22Rv1 (cell line): ENCODE results near the gene TGFBRAP1.

Experiments used
- H3K27ac ChIP-seq: fragments of 450-650 bp; 2 replicates; pipeline ENCODE4 v1.5.1; 2017
- ZFX ChIP-seq: fragments of 450-650 bp; IDR thresholded peaks from 2 replicates; pipeline ENCODE4 v1.6.1; 2017; ENCODE audit warnings: antibody characterized with exemption, borderline replicate concordance
- TF ChIP-seq, protein P1 (sequence below): fragments of 450-650 bp; IDR thresholded peaks from 2 replicates; pipeline ENCODE4 v1.5.1; 2017; ENCODE audit warnings: mild to moderate bottlenecking

TGFBRAP1 gene

DNA sequence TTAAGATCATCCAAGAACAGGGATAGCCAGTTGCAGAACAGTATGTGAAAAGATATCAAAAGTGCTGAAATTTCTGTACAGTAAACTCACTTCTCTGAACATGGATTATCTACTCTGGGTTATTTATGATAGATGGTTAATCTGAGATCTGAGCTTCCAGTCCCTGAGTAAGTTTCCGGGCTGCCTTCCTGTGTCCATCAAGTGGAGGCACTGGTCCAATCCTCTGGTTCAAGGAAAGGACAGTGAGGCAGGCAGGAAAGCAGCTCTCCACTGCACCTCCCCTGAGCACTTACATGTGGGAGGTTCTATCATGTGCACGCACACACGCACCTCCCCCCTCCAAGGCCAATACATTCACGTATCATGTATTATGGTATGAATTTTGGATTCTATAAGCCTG, 55.5 kb downstream of the TGFBRAP1 start:
- TF ChIP-seq, protein P1, sequence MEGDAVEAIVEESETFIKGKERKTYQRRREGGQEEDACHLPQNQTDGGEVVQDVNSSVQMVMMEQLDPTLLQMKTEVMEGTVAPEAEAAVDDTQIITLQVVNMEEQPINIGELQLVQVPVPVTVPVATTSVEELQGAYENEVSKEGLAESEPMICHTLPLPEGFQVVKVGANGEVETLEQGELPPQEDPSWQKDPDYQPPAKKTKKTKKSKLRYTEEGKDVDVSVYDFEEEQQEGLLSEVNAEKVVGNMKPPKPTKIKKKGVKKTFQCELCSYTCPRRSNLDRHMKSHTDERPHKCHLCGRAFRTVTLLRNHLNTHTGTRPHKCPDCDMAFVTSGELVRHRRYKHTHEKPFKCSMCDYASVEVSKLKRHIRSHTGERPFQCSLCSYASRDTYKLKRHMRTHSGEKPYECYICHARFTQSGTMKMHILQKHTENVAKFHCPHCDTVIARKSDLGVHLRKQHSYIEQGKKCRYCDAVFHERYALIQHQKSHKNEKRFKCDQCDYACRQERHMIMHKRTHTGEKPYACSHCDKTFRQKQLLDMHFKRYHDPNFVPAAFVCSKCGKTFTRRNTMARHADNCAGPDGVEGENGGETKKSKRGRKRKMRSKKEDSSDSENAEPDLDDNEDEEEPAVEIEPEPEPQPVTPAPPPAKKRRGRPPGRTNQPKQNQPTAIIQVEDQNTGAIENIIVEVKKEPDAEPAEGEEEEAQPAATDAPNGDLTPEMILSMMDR = no peak
- no peak for TF ChIP-seq ZFX
- H3K27ac ChIP-seq = no peak overlapping the region

DNA sequence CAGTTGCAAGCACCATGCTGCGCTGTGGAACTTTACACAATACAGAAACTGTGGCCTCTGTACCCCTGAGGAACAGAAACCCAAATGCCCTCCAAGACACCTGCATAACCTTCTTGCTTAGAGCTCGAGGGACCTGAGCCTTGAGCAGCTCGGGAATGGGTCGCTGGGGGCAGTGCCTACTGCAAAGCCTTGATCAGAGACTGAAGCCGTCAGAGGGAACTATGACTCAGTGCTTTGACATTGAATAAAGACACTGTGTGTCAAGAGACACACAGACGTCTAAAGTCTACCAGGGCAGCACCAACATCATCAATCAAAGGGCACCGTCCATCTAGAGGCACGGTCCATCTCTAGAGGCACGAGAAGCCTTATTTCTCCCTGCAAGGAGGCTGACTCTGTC, 57.4 kb downstream of the TGFBRAP1 start:
- TF ChIP-seq, protein P1 = no peak
- no peak for TF ChIP-seq ZFX
- no peak overlapping the region for H3K27ac ChIP-seq

DNA sequence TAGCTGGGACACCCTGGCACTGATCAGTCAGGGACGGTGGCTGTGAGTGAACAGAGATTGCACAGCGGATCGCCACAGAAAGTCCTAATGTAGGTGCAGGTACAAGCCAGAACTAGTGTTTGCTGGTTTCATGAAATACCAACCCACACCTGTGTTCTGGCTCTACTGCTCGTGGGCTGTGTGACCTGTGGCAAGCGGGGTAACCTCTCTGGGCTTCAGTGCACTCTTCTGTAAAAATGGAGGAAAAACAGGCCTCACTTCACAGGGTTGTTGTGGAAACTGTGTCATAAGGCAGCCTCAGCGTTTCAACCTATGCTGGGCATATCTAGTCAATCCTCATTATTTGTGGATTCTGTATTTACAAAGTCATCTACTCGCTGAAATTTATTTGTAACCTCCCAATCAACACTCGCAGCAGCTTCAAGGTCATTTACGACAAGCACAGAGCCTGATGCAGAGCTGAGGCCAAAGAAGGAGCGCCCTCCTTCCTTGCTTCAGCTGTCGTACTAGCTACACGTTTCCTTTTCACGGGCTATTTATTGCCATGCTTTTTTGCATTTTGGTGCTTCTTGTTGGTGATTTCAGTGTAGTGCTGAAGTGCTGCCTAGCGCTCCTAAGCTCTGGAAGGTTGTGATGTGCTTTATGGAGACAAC, 58.0 kb downstream of the TGFBRAP1 start:
- H3K27ac ChIP-seq = no peak overlapping the region
- TF ChIP-seq ZFX = no peak
- TF ChIP-seq, protein P1 = no peak

DNA sequence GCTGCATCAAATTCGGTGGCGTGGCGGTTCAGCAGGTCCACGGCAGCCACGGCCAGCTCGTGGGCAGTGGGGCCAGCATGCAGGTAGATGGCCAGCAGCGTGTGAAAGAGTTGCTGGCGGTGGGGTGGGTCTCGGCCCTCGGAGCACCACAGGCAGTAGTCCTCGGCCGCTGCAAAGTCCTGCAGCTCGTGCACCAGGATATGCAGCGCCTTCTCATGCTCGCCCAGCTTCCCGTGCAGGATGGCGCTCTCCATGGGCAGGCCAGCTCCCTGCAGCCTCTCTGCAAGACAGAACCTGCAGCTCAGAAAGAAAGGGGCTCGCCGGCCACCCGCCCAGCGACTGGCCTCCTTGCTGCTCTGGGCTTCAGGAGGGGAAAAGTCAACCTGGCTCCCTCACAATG, 60.1 kb downstream of the TGFBRAP1 start:
- H3K27ac ChIP-seq = no peak overlapping the region
- no peak for TF ChIP-seq ZFX
- TF ChIP-seq, protein P1 = no peak

DNA sequence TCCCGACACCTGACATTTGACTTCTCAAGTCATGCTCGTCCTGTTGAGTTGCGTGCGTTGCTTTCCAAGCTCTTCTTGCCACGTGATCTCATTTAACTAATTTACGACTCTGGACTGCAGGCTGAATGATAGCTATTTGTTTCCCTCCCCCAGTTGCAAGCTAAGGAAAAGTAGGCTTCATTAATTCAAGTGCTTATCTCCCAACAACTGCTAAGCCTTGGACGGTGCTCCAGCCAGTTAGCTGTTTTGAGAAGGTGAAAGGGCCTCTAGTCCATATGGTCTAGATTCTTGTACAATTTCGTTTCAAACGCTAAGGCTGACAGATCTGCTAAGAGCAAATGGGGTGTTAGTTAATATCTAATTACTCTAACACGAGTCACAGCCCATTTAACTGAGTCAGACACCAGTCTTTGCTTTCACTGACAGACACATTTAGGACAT, 66.9 kb downstream of the TGFBRAP1 start:
- H3K27ac ChIP-seq = no peak overlapping the region
- TF ChIP-seq ZFX = no peak
- TF ChIP-seq, protein P1 = no peak

DNA sequence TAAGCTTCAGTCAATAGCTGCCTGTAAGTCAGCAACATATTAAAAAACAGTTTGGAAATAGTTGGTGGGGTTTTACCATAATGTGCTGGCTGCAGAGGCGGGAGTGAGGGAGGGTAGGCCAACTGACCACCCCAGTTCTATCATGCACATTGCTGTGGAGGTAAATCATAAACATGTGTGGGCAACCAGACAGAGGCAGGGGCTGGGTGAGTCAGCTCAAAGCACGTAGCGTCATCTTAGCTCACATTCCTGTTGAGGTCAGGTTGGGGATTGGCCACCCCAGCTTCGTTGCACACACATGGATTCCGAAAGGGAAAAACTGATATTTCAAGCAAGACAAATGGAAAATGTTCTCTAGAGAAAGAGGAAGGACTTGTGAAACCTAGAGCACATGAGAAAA, 68.5 kb downstream of the TGFBRAP1 start:
- no peak overlapping the region for H3K27ac ChIP-seq
- TF ChIP-seq ZFX = no peak
- TF ChIP-seq, protein P1 = no peak

DNA sequence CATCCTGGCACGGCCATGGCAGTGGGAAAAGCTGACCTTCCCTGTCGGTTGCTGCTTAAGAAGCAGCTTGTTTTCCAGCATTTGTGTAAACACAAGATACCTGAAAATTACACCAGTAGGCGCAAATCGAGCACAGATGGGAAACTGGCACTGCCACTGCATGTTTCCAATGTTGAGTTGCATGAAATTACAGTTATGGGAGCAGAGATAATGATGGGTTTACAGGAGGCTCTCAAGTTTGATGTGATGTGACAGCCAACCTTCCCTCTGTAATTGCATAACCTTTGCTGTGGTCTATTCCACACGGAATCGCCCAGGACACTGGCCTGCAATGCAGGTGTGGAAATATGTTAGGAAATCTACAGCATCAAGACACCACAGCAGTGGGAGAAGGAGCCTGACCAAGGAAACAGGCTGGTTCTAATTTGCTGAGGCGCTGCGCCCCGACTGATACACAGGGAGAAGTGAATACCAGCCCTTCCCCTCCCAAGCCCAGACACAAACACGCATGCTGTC, 70.6 kb downstream of the TGFBRAP1 start:
- no peak for TF ChIP-seq ZFX
- TF ChIP-seq, protein P1 = no peak
- no peak overlapping the region for H3K27ac ChIP-seq
